Gastroesophageal sphincter (tissue), 3 donors: ENCODE data around the gene CEBPB.
"Not testable (repeated sequence)": the region's sequence is repeated elsewhere in the genome, so short reads cannot be mapped to it uniquely, and the experiment has no call there.

Source experiments
- POLR2AphosphoS5 ChIP-seq: sonication (generic); formaldehyde crosslinking; IDR thresholded peaks from one replicate; pipeline ENCODE4 v1.6.1; 2017; ENCODE audit warnings: antibody characterized with exemption
- TF ChIP-seq, protein P1 (sequence below), 4 experiments: fragments of 200-600 bp in 2 of 4; fragments of 450-650 bp in 2 of 4; sonication (generic) in 1 of 4; IDR thresholded peaks; one replicate each; pipeline ENCODE4 v1.5.1; 2017 to 2019; ENCODE audit warnings: antibody characterized with exemption in 4 of 4, mild to moderate bottlenecking in 2 of 4, moderate library complexity in 2 of 4

DNA sequence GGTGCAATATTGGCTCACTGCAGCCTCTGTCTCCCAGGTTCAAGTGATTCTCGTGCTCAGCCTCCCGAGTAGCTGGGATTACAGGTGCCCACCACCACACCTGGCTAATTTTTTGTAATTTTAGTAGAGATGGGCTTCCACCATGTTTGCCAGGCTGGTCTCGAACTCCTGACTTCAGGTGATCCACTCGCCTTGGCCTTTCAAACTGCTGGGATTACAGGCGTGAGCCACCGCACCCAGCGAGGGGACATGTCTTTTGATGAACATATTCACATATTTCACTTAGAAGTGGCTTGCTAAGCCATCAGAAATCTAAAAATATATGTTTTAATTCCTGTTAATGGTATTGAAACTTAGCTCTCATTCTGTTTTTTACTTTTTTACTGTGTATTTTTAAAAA lies 11.1 kb downstream of the CEBPB start:
- TF ChIP-seq, protein P1, sequence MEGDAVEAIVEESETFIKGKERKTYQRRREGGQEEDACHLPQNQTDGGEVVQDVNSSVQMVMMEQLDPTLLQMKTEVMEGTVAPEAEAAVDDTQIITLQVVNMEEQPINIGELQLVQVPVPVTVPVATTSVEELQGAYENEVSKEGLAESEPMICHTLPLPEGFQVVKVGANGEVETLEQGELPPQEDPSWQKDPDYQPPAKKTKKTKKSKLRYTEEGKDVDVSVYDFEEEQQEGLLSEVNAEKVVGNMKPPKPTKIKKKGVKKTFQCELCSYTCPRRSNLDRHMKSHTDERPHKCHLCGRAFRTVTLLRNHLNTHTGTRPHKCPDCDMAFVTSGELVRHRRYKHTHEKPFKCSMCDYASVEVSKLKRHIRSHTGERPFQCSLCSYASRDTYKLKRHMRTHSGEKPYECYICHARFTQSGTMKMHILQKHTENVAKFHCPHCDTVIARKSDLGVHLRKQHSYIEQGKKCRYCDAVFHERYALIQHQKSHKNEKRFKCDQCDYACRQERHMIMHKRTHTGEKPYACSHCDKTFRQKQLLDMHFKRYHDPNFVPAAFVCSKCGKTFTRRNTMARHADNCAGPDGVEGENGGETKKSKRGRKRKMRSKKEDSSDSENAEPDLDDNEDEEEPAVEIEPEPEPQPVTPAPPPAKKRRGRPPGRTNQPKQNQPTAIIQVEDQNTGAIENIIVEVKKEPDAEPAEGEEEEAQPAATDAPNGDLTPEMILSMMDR (IDR thresholded peaks at IDR 0.05) = not testable (repeated sequence)
- not testable (repeated sequence) for TF ChIP-seq POLR2AphosphoS5
